Astrocyte (in vitro differentiated cells and primary cell): ENCODE measurements around the gene GREB1. TPM values are rescaled to one million over a fixed set of nuclear protein-coding genes. Genes with fewer than 3 reads are reported as not detected.

Experiments
- DNase-seq: peaks from one replicate; pipeline ENCODE4 v3.0.0-alpha.2; 2010; ENCODE audit warnings: low read depth
- FAIRE-seq: peaks from 2 replicates; lab custom pipeline; 2011; peaks lifted over from hg19 to GRCh38; lab: Jason Lieb, UNC
- H2AFZ ChIP-seq: 2 replicates; pipeline ENCODE4 v1.6.0; 2012; ENCODE audit warnings: low read depth, low read length, inconsistent platforms
- H3K27ac ChIP-seq: 2 replicates; pipeline ENCODE4 v1.5.1; 2011; ENCODE audit warnings: low read depth, low read length, inconsistent platforms
- H3K27me3 ChIP-seq: 2 replicates; pipeline ENCODE4 v1.6.0; 2011; ENCODE audit warnings: low read length, inconsistent platforms; ENCODE audit not compliant: insufficient read depth
- H3K36me3 ChIP-seq: 2 replicates; pipeline ENCODE4 v1.5.1; 2011; ENCODE audit warnings: low read length, inconsistent platforms; ENCODE audit not compliant: insufficient read depth
- H3K4me1 ChIP-seq: 2 replicates; pipeline ENCODE4 v1.5.1; 2011; ENCODE audit warnings: low read length, inconsistent platforms; ENCODE audit not compliant: insufficient read depth
- H3K4me2 ChIP-seq: 2 replicates; pipeline ENCODE4 v1.6.0; 2012; ENCODE audit warnings: low read length, inconsistent platforms
- H3K4me3 ChIP-seq: 2 replicates; pipeline ENCODE4 v1.5.1; 2011; ENCODE audit warnings: low read depth, mild to moderate bottlenecking, low read length, inconsistent platforms; ENCODE audit not compliant: insufficient read depth
- H3K79me2 ChIP-seq: 2 replicates; pipeline ENCODE4 v1.6.0; 2012; ENCODE audit warnings: mild to moderate bottlenecking, low read length, inconsistent platforms; ENCODE audit not compliant: insufficient read depth
- H3K9ac ChIP-seq: 2 replicates; pipeline ENCODE4 v1.6.0; 2012; ENCODE audit warnings: mild to moderate bottlenecking, low read length, inconsistent platforms
- H3K9me3 ChIP-seq: 2 replicates; pipeline ENCODE4 v1.5.1; 2012; ENCODE audit warnings: low read depth, mild to moderate bottlenecking, low read length, inconsistent platforms; ENCODE audit not compliant: insufficient read depth
- H4K20me1 ChIP-seq: 2 replicates; pipeline ENCODE4 v1.6.0; 2012; ENCODE audit warnings: low read length, inconsistent platforms; ENCODE audit not compliant: insufficient read depth
- H3K27ac Mint-ChIP-seq: one replicate; pipeline ENCODE4 v1.8.0; 2021; ENCODE audit warnings: mild to moderate bottlenecking, mixed read lengths; ENCODE audit not compliant: unreplicated experiment
- H3K27me3 Mint-ChIP-seq: one replicate; pipeline ENCODE4 v1.8.0; 2021; ENCODE audit warnings: low read depth, mixed read lengths; ENCODE audit not compliant: unreplicated experiment
- H3K36me3 Mint-ChIP-seq: one replicate; pipeline ENCODE4 v1.8.0; 2021; ENCODE audit warnings: low read depth, mixed read lengths; ENCODE audit not compliant: unreplicated experiment
- H3K4me1 Mint-ChIP-seq: one replicate; pipeline ENCODE4 v1.8.0; 2021; ENCODE audit warnings: low read depth, mixed read lengths; ENCODE audit not compliant: unreplicated experiment
- H3K4me3 Mint-ChIP-seq: one replicate; pipeline ENCODE4 v1.8.0; 2021; ENCODE audit warnings: mild to moderate bottlenecking, moderate library complexity, mixed read lengths; ENCODE audit not compliant: unreplicated experiment
- H3K9me3 Mint-ChIP-seq: one replicate; pipeline ENCODE4 v1.8.0; 2021; ENCODE audit warnings: mild to moderate bottlenecking, mixed read lengths; ENCODE audit not compliant: unreplicated experiment
- EZH2 ChIP-seq: IDR thresholded peaks from 2 replicates; pipeline ENCODE4 v1.6.1; 2012; ENCODE audit warnings: mild to moderate bottlenecking, low read length, inconsistent platforms; ENCODE audit not compliant: insufficient read depth
- total RNA-seq: library from RNA; stranded (reverse); gene quantifications from 2 replicates; pipeline ENCODE4 v1.2.1, GENCODE V29; 2021
- TF ChIP-seq, protein P1 (sequence below): IDR thresholded peaks from 2 replicates; pipeline ENCODE4 v1.5.1; 2011; ENCODE audit warnings: low read depth, mild to moderate bottlenecking, inconsistent platforms, low read length, moderate library complexity; ENCODE audit not compliant: insufficient read depth

Gene GREB1
- total RNA-seq, 1 donor from 2014 or later: 14.5 TPM

GRCh38 chr2:11628675-11629074 lies 94.8 kb downstream of the GREB1 start:
- no peak overlapping the region for H3K27ac ChIP-seq
- Mint-ChIP-seq H3K36me3 (peaks cover 30% of the 10 kb centered on the region), H3K4me1 (no peaks in the 10 kb centered on the region), H3K9me3 (peaks cover 7% of the 10 kb centered on the region), H3K4me3 (no peak overlapping the region), H3K27ac (no peak overlapping the region), H3K27me3 (peaks cover 4% of the 10 kb centered on the region)
- no peaks in the 10 kb centered on the region for H3K36me3 ChIP-seq
- H3K27me3 ChIP-seq: no peaks in the 10 kb centered on the region
- H3K4me2 ChIP-seq: no peak overlapping the region
- H2AFZ ChIP-seq: no peak overlapping the region
- no peak overlapping the region for H3K9ac ChIP-seq
- H3K4me3 ChIP-seq: no peak overlapping the region
- FAIRE-seq (no peak), DNase-seq (no peak)
- H3K79me2 ChIP-seq: no peaks in the 10 kb centered on the region
- TF ChIP-seq EZH2: no peak
- TF ChIP-seq, protein P1, sequence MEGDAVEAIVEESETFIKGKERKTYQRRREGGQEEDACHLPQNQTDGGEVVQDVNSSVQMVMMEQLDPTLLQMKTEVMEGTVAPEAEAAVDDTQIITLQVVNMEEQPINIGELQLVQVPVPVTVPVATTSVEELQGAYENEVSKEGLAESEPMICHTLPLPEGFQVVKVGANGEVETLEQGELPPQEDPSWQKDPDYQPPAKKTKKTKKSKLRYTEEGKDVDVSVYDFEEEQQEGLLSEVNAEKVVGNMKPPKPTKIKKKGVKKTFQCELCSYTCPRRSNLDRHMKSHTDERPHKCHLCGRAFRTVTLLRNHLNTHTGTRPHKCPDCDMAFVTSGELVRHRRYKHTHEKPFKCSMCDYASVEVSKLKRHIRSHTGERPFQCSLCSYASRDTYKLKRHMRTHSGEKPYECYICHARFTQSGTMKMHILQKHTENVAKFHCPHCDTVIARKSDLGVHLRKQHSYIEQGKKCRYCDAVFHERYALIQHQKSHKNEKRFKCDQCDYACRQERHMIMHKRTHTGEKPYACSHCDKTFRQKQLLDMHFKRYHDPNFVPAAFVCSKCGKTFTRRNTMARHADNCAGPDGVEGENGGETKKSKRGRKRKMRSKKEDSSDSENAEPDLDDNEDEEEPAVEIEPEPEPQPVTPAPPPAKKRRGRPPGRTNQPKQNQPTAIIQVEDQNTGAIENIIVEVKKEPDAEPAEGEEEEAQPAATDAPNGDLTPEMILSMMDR: no peak
- no peaks in the 10 kb centered on the region for H3K4me1 ChIP-seq
- H3K9me3 ChIP-seq: no peaks in the 10 kb centered on the region
- no peaks in the 10 kb centered on the region for H4K20me1 ChIP-seq

GRCh38 chr2:11629215-11629614 lies 95.4 kb downstream of the GREB1 start:
- Histone ChIP-seq H3K79me2 (no peaks in the 10 kb centered on the region), H3K4me2 (no peak overlapping the region), H3K27me3 (no peaks in the 10 kb centered on the region), H3K4me3 (no peak overlapping the region), H2AFZ (no peak overlapping the region), H3K27ac (no peak overlapping the region), H4K20me1 (no peaks in the 10 kb centered on the region), H3K9me3 (no peaks in the 10 kb centered on the region), H3K4me1 (no peaks in the 10 kb centered on the region), H3K9ac (no peak overlapping the region), H3K36me3 (no peaks in the 10 kb centered on the region)
- DNase-seq (no peak), FAIRE-seq (no peak)
- no peak overlapping the region for H3K4me3 Mint-ChIP-seq
- peaks cover 7% of the 10 kb centered on the region for H3K9me3 Mint-ChIP-seq
- H3K27ac Mint-ChIP-seq: no peak overlapping the region
- H3K27me3 Mint-ChIP-seq: peaks cover 4% of the 10 kb centered on the region
- TF ChIP-seq, protein P1: no peak
- no peak for TF ChIP-seq EZH2
- peaks cover 30% of the 10 kb centered on the region for H3K36me3 Mint-ChIP-seq
- no peaks in the 10 kb centered on the region for H3K4me1 Mint-ChIP-seq

DNA sequence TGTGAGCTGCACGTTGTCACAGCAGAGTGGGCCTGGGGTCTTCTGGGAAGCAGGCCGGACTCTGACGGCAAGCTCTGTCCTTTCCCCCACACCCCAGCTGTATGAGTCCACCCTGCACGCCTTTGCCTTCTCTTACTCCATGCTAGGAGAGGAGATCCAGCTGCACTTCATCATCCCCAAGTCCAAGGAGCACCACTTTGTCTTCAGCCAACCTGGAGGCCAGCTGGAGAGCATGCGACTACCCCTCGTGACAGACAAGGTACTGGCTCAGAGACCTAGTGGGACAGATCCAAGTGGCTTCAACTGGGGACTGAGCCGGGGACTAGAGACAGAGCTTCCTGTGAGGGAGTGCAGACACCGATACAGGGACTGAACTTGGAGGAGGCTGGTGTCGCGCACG lies 96.0 kb downstream of the GREB1 start:
- H4K20me1 ChIP-seq: no peaks in the 10 kb centered on the region
- no peak overlapping the region for H3K4me2 ChIP-seq
- Mint-ChIP-seq H3K9me3 (peaks cover 7% of the 10 kb centered on the region), H3K27me3 (peaks cover 4% of the 10 kb centered on the region), H3K4me1 (no peaks in the 10 kb centered on the region), H3K4me3 (no peak overlapping the region), H3K27ac (no peak overlapping the region), H3K36me3 (peaks cover 32% of the 10 kb centered on the region)
- no peak overlapping the region for H3K9ac ChIP-seq
- DNase-seq (no peak), FAIRE-seq (no peak)
- no peaks in the 10 kb centered on the region for H3K4me1 ChIP-seq
- H2AFZ ChIP-seq: no peak overlapping the region
- H3K36me3 ChIP-seq: no peaks in the 10 kb centered on the region
- H3K9me3 ChIP-seq: no peaks in the 10 kb centered on the region
- no peaks in the 10 kb centered on the region for H3K79me2 ChIP-seq
- H3K4me3 ChIP-seq: no peak overlapping the region
- H3K27ac ChIP-seq: no peak overlapping the region
- no peaks in the 10 kb centered on the region for H3K27me3 ChIP-seq
- TF ChIP-seq, protein P1: no peak
- no peak for TF ChIP-seq EZH2
